GM19240 (cell line): ENCODE measurements around the gene DEFB126.
"Not testable (repeated sequence)": the region's sequence is repeated elsewhere in the genome, so short reads cannot be mapped to it uniquely, and the experiment has no call there.

Source experiments
- DNase-seq: peaks from one replicate; pipeline ENCODE4 v3.0.0; 2011; ENCODE audit warnings: low spot score; ENCODE audit not compliant: insufficient read length

The DEFB126 gene, protein sequence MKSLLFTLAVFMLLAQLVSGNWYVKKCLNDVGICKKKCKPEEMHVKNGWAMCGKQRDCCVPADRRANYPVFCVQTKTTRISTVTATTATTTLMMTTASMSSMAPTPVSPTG

DNA sequence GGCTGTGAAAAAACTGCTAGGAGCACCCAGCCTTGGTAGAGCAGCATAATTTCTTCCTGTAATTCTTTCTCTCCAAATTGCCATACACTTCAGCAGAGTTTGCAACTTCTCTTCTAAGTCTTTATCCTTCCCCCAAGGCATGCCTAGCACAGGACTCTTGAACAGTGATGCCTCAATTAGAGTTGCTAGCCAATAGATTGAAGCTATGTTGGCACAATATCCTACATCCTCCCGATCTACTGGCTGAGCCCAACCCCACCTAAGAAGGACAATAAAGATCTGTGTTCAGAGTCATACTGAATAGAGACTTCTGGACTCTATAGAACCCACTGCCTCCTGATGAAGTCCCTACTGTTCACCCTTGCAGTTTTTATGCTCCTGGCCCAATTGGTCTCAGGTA lies at the start of gene DEFB126:
DEFB126 (plus strand) TSS at position 301 of the 400 bp plus-strand sequence; CDS start at position 340, 39 bp downstream.
- no peak for DNase-seq

DNA sequence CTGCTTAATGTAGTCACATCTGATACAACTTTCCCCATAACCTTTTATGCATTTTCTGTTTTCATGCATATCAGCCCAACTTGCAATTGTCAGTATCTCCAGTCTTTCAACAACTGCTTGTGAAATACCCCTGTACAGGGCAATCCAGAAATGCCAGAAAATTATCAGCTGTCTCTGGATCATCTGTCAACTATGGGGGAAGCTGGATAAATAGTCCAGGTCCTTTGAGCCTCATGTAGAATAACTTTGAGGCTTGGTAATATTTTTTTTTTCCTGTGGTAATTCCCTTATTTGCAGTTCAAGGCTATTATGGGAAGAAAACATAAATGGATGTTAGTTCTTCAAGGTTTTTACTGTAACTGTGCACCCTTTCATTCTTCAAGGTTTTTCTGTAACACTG lies 48.7 kb upstream of the DEFB126 start:
- no peak for DNase-seq

DNA sequence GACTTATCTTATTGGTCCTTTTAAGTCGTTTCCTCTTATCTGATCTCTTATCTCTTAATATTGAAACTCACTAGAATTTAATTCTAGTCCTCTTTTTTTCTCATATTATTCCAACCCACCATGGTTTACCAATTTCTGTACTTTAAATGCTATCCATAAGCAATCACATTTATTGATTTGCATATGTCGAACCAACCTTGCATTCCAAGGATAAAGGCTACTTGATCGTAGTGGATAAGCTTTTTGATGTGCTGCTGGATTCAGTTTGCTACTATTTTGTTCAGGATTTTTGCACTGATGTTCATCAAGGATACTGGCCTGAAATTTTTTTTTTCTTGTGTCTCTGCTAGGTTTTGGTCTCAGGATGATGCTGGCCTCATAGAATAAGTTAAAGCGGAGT lies 47.2 kb upstream of the DEFB126 start:
- DNase-seq, result no peak

DNA sequence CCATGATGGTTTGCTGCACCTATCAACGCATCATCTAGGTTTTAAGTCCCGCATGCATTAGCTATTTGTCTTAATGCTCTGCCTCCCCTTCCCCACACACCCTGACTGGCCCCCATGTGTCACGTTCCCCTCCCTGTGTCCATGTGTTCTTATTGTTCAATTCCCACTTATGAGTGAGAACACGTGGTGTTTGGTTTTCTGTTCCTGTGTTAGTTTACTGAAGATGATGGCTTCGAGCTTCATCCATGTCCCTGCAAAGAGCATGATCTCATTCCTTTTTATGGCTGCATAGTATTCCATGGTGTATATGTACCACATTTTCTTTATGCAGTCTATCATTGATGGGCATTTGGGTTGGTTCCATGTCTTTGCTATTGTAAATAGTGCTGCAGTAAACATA lies 44.7 kb upstream of the DEFB126 start:
- DNase-seq, result not testable (repeated sequence)

DNA sequence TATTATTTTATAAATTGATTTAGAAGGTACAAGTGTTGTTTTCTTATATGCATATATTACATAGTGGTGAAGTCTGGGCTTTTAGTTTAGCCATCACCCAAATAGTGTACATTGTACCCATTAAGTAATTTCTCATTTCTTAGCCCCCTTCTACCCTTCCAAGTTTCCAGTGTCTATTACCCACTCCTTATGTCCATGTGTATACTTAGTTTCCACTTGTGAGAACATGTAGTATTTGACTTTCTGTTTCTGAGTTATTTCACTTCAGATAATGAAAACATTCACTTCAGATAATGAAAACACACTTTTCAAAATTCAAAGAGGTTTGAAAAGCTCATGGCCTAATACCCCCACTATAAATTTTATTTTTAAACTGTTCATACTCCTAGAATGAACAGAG lies 40.4 kb upstream of the DEFB126 start:
- DNase-seq, result no peak

DNA sequence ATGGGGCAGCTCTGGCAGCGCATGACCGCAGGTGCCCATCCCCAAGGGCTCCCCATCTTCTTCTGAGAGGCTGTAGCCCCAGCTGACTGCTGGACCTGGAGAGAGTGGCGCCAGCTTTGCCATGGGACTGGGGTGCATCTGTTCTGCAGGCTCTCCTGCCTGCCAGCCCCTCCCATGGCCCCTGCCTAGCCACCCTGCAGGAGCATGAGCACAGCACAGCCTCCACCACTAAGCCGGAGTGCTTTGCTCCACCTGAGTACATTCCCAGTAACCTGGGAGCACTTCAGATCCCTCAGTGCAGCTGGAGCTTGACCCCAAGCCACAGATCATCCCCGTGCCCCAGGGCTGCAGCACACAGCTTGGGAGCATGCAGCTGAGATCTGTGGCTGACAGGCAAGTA lies 38.9 kb upstream of the DEFB126 start:
- no peak for DNase-seq

DNA sequence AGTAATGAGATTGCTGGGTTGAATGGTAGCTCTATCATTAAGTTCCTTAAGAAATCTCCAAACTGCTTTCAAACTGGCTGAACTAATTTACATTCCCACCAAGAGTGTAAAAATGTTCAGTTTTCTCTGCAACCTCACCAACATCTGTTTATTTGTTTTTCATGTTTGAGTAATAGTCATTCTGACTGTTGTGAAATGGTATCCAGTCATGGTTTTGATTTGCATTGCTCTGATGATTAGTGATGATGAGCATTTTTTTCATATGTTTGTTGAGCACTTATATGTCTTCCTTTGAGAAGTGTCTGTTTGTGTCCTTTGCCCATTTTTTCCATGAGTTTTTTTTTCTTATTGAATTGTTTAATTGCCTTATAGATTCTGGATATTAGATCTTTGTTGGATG lies 30.0 kb upstream of the DEFB126 start:
- DNase-seq, result no peak

DNA sequence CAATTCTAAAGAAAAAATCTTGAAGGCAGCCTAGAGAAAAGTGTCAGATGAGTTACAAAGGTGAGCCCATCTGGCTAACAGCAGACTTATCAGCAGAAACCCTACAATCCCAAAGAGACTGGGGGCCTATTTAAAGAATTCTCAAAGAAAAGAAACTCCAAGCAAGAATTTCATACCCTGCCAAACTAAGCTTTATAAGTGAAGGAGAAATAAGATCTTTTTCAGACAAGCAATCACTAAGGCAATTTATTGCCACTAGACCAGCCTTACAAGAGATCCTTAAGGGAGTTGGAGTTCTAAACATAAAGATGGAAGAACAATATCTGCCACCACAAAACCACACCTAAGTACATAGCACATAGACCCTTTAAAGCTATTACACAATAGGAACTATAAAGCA lies 24.9 kb upstream of the DEFB126 start:
- no peak for DNase-seq

DNA sequence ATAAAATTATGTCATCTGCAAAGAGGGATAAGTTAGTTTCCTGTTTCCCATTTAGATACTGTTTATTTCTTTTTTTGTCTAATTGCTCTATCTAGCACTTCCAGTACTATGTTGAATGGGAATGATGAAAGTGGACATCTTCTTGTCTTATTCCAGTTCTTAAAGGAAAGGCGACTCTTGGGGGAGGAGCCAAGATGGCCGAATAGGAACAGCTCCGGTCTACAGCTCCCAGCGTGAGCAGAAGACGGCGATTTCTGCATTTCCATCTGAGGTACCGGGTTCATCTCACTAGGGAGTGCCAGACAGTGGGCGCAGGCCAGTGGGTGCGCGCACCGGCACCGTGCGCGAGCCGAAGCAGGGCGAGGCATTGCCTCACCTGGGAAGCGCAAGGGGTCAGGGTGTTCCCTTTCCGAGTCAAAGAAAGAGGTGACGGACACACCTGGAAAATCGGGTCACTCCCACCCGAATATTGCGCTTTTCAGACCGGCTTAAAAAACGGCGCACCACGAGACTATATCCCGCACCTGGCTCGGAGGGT lies 12.5 kb upstream of the DEFB126 start:
- not testable (repeated sequence) for DNase-seq

DNA sequence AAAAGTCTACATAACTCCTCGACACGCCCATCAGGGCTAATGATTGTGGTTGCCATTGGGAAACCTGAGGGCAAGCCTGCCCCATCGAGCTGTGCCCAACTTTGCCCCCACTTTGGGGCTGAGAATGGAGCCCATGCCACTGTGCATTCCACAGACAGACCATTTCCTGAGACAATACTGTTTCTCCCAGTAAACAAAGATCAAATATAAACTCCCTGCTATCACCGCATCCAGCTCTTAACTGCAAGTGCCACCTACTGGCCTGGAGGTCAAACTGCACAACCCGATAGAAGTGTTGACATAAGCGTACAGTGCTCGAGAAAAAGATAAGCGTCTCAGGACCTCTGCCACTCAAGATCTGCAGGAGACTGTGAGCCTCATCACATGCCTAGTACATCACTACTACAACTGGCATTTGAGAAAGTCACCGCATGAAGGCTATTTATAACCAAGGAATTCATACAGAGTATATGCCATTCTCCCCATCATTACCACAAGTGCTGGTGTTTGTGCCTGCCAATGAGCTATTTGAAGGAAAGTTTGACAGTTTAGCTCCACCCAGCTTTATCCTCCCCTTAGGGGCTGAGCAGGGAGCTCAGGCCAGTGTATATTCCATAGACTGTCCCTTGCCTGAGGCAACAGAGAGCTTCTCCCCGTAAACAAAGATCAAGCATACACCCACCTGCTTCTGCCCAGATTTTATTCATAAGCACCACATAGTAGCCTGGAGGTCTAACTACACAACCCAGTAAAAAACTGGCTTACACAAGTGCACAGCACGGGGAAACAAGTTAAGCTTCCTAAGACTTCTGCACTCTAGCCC lies 4.5 kb upstream of the DEFB126 start:
- DNase-seq, result no peak

DNA sequence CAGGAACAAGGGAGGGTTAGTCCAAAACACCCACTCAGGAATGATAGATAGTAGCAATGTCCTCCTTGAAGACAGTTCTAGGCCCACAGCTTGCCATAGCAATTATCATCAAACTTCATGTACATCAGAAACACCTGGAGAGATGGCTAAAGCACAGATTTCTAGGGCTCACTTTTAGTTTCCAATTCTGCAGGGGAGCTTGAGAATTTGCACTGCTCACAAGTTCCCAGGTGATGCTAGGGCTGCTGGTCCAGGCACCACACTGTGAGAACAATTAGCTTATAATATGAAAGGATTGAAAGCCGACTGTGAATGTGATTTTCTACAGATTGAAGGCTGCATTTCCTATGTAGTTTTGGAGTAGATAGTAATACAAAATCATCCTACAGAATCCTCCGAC lies 3.5 kb downstream of the DEFB126 start:
- DNase-seq, result no peak

DNA sequence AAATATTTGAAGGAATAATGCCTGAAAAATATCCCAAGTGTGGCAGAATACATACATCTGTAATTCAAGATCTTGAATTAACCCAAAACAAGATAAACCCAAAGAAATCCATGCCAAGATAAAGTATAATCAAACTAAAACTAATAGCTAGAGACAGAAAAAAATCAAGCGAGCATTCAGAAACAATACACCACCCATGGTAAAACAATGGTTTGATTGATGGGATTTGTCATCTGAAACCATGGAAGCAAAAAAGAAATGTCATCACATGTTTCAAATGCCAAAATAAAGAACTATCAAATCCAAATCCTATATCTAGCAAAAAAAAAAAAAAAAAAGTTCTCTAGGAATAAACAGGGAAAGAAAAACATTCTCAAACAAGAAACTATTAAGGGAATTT lies 9.7 kb downstream of the DEFB126 start:
- no peak for DNase-seq

DNA sequence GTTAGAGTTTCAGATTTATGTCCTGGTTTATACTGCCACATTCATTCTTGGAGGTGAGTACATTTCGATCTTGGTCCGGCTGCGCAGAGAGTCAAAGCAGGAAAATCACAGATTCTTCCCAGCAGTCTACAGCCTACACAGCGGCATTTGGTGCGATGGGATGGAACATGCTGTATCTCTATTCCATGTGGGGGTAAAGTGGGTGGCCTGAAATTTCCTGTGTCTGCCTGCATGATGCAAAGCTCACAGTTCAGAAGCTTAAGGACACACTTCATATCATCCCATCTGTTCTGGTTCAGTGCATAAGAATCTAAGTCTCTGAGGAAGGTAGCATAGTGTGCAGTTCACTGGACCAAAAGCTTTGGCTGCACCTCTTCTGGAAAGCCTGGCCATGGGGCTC lies 14.8 kb downstream of the DEFB126 start, which contains the start of gene DEFB127:
DEFB127 (plus strand) TSS at position 301 of the 400 bp plus-strand sequence; CDS start at position 392, 91 bp downstream.
- DNase-seq, result no peak

DNA sequence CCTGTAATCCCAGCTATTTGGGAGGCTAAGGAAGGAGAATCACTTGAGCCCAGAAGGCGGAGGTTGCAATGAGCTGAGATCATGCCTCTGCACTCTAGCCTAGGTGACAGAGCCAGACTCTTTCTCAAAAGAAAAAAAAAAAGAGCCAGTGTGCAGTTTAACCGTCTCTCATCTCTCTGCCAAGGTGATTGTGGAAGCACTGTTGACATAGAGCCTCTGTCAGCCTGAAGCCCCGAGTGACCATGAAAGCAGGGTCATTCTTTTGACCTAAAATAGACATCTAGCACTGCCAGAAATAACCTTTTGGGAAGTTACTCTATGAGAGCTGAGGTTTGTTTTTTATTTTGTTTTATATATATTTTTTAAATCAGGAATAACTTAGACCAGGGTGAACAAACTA lies 22.2 kb downstream of the DEFB126 start:
- no peak for DNase-seq

DNA sequence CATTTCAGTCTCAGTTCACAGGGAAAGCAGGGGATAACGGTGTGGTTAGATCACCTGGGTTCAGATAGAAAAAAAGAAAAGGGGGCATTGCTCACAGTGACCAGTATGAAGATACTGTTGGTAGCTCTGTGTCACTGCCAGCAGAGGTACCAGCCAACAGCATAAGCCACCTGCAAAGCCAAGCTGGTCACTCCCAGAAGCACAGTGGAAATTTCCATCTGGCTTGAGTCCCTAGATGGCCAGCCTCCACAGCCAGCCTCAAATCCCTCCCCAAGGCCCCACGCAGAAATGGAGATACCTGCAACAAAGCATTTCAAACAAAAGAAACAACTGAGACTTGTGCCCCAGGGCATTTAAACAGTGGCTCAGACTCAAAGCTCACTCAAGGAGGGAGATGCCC lies 26.5 kb downstream of the DEFB126 start:
- DNase-seq, result no peak

DNA sequence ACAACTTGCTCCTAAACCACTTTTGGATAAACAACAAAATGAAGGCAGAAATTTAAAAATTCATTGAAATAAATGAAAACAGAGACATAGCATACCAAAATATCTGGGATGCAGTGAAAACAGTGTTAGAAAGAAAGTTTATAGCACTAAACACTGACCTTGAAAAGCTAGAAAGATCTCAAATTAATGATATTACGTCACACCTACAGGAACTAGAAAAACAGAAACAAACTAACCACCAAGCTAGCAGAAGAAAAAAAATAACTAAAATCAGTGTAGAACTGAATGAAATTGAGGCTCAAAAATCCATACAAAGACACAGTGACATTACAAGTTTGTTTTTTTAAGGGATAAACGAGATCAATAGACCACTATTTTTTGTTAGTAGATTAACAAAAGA lies 41.9 kb downstream of the DEFB126 start:
- DNase-seq, result no peak

DNA sequence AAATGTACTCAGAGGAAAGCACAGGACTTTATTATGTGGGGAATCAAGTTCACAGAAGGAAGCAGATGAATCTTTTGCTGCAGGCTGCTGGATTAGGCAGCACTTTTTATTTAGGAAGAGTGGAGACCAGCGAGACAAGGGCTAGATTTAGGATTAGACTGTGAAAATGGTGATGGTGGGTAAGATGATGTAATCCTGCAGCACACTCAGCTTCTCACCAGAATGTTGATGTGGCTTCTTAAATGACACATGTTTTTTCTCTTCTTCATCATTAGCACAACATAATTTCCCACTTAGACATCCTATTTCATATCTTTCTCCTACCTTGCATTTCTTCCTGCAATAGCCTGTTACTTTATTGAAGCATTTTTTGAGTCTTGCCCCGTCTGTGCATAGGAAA lies 45.3 kb downstream of the DEFB126 start:
- DNase-seq, result no peak

DNA sequence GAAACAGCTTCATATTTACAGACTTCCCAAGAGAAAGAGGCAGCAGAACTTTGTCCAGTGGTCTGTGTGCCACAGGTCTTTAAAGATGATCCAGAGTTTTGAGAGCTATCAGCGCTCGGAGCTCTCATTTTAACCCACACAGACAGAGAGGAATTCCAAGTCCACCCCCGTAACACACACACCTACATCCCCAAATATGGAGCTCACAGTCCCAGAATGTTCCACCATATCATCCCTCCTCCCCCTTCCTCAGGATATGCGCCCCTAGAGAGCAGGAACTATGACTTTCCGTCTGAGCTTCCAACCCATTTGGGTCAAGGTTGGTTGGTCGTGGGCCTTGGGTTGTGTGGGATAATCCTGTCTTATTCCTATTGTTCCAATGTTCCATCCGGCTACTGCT lies 47.2 kb downstream of the DEFB126 start, which contains the start of gene DEFB128:
DEFB128 (minus strand) TSS at position 101 of the 400 bp plus-strand sequence; CDS start at position 13, 88 bp downstream.
- DNase-seq, result no peak
